NCI-H2107 treated with DMSO at 0.1 percent for 48 hours (cell line): ENCODE data around the gene VSTM2B.
"Not testable (repeated sequence)": the region's sequence is repeated elsewhere in the genome, so short reads cannot be mapped to it uniquely, and the experiment has no call there.

Experiments used
- DNase-seq: peaks from one replicate; lab custom pipeline; 2025; ENCODE audit not compliant: unreplicated experiment; lab: John Stamatoyannopoulos, UW

The VSTM2B gene

DNA sequence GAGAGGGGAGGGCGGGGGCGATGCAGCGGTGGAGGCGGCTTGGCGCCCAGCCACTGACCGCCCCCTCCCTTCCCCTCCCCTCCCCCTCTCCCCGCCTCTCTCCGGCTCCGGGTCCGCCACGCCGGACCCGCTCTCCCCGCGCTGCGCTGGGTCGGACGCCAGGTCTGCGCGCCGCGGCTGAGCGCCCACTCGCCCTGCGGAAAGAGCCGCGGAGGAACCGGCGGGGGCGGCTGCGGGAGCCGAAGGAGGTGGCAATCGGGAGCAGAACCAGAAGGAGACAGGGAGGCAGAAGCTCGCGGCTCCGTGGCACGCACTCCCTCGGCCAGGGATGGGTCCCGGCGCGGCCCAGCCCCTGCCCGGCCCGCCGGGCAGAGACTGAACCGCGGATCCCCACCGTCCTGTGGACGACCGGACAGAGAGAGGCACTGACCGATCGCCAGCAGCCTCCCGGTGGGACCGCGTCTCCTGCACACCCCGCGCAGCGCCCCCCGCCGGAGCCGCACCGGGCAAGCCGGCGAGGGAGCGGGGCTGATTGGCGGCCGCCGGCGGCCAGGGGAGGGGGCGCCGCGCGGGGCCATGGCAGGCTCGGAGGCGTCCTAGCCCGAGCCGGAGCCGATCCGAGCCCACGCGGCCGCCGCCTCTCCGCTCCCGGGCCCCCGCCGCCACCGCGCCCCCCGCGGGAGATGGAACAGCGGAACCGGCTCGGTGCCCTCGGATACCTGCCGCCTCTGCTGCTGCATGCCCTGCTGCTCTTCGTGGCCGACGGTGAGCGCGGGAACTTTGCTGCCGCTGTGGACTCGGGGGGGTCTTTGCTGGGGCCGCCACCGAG, at the start of gene VSTM2B:
Gene VSTM2B, plus strand, starts transcription at position 94 of the 829 bp plus-strand sequence. Its CDS starts 590 bp downstream, at position 684.
- no peak for DNase-seq

DNA sequence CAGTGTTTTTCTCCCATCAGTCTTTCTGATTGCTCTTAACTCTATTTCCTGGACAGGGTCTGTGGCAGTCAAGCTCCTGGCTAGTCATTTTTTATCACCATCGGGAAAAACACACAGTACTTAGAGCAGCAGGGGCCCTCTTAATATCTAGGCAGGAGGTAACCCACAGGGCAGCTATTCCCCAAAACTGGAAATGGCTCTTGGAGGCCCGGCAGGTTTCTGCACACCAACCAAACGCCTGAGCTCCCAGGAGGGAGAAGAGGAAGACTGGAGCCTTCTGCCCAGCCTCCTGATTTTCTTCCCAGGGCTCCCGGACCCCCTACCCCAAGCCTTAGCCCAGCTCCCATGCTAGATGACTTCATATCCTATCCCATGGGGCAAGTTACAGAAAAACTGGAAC, 49.3 kb upstream of the VSTM2B start:
- DNase-seq = peak; percentile 7

DNA sequence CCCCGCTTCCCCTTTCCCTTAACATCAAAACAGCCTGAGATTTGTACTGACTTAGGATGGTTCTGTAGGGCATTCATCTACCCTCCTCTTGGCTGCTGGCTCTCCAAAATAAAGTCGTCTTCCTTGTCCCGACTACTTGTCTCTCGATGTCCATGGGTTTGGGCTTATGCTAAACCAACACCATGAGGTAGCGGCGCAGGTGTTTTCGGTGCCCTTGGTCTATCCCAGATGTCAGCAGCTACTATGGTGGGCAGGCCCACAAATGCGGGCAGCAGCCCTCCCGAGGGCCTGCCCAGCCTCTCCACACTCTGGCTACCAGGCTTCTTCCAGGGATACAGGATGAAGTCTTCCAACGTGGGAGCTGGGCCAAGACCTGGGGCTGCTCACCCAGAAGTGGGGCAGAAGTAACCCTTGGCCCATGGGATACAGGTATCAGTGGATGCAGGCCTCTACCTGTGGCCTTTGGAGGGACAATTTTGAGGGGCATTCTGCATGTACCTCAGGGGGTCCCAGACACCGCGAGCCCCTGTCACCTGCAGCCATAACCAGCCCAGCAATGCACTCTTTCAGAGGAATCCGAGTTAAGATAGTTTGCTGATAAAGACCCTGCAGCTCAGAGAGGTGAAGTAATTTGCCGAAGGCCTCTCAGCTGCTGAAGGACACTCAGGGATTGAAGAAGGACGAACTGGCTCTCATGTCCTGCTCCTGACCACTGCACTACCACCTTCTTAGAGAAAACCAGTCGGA, 47.8 kb upstream of the VSTM2B start:
- DNase-seq = no peak

DNA sequence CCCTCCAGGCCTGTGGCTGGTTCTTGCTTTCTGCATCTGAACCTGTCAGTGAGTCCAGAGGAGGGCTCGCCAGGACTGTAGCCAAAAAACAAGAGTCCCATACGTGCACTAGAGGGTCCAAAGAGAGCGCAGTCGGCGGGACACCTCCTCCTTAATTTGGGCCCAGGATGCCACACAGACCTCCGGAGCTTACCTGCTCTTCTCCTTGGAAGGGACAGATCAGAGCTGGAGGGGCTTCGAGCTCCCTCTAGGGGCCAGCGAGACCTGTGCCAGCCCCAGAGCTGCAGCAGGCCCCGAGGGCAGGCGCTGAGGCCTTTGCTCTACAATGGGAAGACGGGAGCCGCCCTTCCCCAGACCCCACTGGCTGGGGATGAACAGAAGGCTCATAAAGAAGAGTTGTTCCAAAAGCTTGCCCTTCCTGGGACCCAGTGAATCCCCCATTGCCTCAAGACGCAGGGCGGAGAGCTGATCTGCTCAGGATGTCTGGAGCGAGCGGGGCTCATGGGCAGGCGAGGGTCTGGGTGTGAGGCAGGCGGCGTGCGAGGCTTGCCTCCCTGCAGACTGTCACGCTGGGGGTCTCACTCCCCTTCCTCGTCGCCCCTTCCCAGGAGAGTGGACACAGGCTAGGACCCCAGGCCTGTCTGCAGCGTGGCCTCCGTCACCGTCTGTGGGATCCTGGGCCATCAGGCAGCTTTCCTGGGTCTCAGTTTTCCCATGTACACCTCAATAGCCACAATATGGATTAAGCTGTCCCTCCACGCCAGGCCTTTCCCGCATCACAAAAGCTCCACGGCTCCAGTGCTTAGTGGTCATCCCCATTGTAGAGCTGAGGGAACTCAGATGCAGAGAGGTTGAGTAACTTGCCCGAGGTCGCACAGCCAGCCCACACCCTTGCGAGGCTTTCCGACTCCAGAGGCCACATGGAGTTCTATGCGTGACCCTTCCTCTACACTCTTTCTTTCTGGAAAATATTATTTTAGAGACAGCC, 46.9 kb upstream of the VSTM2B start:
- no peak for DNase-seq

DNA sequence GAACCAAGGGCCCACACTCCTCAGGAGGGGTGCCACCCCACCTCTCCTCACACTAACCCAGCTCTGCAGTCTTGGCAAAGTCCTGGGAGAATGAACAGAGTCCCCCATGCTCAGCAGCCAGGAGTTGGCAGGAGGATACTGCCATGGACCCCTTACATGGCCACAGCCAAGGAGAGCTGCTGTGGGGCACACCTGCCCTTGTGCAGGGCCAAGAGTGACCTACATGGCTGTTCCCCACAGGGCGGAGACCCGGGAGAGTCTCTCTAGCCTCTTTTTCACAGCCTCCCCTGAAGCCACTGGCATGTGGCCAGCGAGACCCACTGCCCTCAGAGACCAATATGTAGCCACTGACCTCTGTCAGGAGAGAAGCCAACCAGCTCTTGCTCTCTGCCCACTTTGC, 45.9 kb upstream of the VSTM2B start:
- DNase-seq = no peak

DNA sequence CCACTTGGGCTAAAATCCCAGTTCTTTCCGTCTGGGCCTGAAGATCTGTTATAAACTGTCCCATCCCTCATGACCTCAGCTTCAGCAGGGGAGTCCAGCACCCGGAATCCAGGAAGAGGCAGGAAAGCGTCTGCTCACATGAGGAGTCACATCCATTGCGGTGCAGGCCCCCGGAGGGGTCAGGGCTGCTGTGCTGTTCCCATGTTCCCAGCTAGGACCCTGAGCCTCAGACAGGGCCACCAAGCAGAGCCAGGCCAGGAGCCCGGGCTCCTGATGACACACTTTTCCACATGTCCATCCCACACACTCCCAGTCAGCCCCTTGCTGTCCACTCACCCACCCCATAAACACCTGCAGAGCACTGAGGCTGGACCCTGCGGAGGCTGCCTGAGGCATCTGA, 45.3 kb upstream of the VSTM2B start:
- no peak for DNase-seq

DNA sequence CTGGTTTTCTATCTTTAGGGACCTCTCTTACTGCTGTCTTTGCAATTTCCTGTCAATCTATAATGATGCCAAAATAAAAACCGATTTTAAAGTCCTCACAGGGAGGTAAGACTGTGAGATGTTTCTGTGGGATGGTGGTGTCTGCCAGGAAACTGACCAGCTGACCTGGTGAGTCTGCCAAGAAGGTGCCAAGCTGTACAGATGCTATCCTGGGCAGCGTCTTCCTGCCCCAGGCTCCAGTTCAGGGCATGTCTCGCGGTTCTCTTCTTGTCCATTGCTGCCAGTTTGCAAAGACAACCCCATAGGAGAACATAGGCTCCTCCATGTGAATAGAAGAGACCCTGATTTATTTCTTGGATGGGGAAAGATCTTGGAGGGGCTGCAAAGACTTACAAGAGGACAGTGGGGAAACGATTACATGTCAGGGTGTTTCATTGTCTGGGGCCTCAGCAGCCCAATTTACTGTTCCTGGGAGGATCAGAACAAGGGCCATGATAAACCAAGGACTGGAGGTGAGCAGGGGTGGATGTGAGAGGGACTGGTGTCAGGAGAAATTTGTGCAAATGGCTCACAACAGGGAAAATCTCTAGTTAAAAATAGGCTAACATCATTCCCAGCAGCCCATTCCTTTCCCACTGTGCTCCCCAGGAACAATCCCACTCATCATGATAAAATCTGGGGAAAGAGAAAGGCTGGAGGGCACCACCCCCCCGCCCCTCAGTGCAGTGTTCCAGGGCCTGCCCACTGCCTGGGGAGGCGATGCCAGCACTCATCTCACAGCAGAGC, 42.7 kb upstream of the VSTM2B start:
- DNase-seq = no peak

DNA sequence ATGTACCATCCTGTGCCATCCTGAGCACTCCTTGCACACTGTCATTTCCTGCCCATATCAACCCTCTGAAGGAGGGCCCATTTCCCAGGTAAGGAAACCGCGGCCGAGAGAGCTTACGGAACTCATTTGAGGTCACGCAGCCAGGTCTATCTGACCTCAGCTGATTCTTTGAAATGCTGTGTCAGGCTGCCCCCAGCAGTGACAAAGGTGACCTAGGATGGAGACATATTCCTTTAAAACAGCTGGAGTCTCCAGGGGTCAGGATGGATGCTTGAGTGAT, 42.2 kb upstream of the VSTM2B start:
- no peak for DNase-seq

DNA sequence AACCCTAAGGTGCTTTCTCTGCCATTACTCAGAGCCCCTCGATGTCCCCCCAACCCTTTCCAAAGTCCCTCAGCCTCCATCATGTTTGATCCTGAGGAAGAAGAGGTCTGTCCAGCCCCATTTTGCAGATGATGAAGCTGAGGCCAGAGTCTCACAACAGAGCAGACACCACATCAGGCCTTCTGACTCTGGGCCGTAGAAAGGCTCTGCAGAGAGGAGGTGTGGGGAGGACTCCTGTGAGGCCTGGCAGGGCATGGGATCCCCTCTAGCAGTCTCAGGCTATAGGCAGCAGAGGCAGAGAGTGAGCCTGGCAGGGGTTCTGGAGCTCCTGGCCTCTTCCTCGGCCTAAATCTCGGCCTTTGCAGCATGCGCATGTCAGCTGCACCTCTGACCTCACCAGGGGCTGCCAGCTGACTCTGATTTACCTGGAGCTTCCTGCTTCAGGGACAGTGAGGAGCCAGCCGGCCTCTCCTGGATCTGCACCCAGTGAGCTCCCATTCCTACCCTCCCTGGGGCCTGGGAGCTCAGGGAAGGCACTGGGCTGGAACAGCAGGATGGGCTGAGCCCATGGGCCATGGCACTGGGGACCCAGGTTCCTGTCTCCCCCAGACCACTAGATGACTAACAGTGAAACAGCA, 41.7 kb upstream of the VSTM2B start:
- no peak for DNase-seq

DNA sequence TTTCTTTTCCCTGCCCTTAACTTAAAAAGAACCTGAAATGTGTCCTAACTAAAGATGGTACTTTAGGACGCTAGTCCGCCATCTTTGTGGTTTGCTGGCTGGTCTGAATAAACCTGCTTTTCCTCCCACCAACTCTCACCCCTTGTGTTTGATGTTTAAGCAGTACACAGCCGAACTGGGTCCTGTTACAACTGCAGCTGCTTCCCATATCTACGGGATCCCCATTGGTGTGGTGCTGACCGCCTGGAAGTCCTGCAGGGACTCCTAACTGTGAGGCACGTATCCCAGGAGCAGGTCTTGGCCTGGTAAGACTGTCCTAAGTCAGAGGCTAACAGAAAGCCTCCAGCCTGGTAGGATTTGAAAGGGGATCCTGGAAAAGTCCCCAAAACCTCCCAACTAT, 40.9 kb upstream of the VSTM2B start:
- no peak for DNase-seq

DNA sequence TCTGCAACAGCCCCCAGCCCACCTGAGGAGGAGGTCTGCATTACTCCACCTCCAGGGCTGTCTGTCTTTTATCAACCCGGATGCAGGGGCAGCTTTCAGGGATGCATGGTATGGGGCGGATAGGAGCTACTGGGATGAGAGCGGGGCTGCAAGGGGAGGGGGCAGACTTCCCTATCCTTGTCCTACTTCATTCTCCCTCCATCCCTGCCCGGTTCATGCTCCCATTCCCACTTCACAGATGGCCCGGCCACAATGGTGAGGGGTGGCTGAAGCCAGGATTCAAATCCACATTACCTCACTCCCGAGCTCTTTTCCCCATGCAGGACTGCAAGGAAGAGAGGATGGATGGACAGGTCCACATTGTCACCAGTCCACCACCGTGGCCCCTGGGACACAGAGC, 40.5 kb upstream of the VSTM2B start:
- no peak for DNase-seq

DNA sequence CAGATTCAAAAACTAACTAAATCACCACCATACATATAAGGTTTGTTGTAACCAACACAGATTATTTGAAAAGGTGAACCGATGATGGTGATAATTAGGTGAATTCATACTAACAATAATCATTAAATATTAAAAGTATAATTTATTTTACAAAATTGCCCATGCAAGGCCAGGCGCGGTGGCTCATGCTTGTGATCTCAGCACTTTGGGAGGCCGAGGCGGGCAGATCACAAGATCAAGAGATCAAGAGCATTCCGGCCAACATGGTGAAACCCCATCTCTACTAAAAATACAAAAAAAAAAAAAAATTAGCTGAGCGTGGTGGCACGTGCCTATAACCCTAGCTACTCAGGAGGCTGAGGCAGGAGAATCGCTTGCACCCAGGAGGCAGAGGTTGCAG, 38.8 kb upstream of the VSTM2B start:
- not testable (repeated sequence) for DNase-seq

DNA sequence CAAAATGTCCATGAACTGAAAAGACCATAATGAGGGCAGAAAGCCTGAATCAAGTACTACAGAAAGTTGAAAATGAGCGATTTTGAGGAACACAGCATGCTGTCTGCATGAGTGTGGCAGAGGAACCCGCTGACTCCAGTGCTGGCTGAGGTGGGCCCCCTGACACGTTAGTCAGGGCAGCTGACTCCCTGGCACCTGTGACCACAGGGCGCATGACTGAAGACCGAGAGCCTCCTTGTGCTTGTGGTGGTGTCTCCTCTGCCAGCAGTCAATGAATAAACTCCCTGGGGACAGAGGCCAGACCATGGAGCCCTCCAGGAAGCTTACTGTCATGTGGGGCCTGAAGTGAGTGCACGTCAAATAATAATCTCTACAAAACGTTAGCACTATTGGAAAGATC, 38.4 kb upstream of the VSTM2B start:
- DNase-seq = no peak

DNA sequence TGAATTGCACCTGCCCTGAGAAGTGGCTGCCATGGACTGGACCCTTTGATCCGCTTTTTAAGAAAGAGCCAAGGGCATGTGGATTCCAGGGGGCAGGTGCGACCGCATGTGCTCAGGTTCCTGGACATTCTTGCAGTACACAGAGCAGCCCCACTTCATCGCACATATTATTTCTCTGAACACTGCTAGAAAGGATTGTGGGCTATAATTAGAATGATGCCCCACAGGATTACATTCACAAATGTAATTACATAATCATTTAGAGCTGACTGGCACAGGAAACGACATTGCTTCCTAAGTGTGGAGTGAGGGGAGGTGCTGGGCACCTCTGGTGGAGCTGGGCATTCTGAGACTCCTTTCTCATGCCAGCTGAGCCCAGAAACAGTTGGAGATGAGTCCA, 37.5 kb upstream of the VSTM2B start:
- no peak for DNase-seq

DNA sequence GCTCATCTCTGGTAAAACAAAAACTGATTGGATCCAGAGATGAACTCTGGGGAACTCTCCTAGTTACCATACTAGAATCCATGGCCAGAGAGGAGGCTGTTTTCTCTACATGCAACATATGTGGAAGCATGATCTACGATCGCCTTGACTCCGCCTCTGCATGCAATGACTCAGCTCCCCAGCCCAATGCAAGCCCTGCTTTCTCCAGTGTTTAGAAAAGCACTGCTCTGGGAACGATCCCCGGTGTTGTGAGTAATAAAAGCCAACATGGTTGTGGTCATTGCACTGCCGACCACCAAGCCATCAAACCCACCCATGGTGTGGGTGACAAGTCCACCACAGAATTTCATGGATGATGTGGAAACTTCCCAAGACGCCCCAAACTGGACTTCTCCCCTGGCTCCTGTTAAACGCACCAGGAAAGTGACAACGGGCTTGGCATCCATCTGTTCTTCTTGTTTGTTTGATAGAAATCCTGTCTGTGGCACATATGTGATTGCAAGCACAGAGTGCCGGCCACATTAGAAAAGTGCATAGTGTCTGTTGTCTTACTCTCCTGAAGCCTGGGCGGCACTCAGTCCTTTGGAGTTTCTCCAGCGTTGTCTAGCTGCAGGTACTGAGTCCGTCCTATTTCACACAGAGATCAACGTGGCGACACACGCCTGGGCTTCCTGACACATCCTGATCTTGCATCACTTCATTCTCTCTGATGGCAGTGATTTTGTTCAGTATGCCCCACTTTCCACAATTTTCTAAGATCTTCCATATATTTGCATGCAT, 36.4 kb upstream of the VSTM2B start:
- DNase-seq = no peak

DNA sequence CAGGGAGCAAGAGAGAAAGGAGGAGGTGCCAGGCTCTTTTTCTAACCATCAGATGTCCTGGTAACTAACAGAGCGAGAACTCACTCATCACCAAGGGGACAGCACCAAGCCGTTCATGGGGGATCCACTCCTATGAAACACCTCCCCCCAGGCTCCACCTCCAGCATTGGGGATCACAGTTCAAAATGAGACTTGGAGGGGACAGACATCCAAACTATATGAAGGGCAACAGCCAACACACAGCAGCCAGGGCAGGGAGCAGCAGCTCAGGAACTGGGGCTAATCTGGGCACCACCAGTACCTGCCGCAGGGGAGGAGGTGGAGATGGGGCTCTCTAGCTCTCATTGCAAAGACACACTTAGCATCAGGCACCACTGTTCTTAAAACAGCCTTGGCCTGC, 34.3 kb upstream of the VSTM2B start:
- DNase-seq = no peak

DNA sequence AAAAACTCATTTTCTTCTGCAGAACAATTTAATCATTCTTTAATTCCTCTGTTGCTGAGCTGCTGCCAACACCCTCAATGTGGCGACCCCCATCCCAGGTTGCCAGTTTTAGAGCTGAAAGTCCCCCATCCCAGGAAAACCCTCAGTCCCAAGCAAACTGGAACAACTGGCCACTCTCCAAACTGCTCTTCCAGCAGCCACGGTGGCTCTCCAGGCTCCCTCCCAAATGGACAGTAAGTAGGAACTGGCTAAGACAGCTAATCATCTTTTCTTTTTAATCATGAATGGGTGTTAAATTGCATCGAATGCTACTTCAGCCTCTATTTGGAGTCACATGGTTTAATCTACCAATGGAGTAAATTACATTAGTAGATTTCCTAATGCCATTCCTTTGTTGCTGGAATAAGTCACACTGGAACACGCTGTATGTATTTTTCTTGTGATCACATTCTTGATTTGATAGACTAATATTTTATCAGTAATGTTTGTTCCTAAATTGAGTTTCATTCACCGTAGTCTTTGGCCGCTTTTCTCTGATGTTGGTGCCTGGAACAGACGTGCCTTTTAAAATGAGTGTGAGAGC, 33.7 kb upstream of the VSTM2B start:
- no peak for DNase-seq

DNA sequence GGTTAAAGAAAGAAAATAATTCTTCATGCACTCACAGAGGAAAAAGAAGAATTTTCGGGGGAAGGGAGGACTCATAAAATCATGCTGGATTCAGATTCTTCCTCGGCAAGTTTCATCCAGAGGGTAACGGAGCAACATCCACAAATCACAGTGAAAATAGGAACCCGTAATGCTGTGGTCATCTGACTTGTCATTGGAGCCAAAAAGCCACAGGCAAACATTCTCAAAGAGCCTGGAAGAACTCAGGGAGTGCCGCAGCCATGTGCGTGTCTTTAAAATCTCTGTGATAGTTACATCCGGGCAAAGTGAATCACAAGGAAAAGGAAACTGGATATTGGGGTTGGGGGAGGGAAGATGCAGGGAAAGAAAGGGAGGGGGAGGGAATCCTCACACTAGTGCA, 33.0 kb upstream of the VSTM2B start:
- DNase-seq = no peak

DNA sequence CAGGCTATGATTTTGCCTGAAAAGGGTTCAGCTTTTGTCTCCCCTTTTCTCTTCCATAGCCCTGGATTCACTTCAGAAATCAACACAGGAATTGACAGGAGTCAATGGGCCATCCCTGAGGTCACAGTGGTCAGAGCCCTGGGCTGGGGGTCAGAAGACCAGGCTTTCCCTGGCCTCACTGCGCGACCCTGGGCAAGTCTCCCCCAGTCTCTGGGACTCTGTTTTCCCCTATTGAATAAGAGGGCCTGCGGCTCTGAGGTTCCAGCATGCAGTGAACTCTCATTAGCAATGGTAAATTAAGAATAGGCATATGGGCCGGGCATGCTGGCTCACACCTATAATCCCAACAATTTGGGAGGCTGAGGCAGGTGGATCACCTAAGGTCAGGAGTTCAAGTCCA, 30.7 kb upstream of the VSTM2B start:
- no peak for DNase-seq
